Spleen (tissue), 7 donors: Measurements from ENCODE around the gene XPR1.

Experiments
- CTCF ChIP-seq, 11 experiments: fragments of 200-600 bp in 7 of 11; fragments of 450-650 bp in 4 of 11; sonication (generic) in 4 of 11; IDR thresholded peaks in 8 of 11; conservative IDR thresholded peaks in 3 of 11; 1 replicate in 7 of 11; 2 replicates in 4 of 11; pipeline versions ENCODE4 v1.4.0 to v1.8.0; 2016 to 2021; ENCODE audit warnings: antibody characterized with exemption in 11 of 11, inconsistent platforms in 4 of 11, mild to moderate bottlenecking in 1 of 11
- POLR2A ChIP-seq, 3 donors: fragments of 450-650 bp; IDR thresholded peaks; one replicate each; pipeline ENCODE4 v1.5.1; 2017; ENCODE audit warnings: antibody characterized with exemption in 3 of 3, mild to moderate bottlenecking in 1 of 3
- donor health status: DM: no; HTN: no; CAD: no; lungs with moderate emphysema.
- donor health status: DM: no; HTN: no; CAD: no.
- donor health status: DM: no; HTN: no; CAD: no.

GRCh38 chr1:180588121-180588520, 43.7 kb upstream of the XPR1 start:
- TF ChIP-seq CTCF (IDR thresholded peaks at IDR 0.05 in 8 of 11, conservative IDR thresholded peaks at IDR 0.05 in 3 of 11) (no peak), POLR2A (IDR thresholded peaks at IDR 0.05) (no peak)
